GM21515 (cell line): ENCODE data around the gene CPNE2.

Experiments
- ATAC-seq: cut with Tn5 transposase; IDR thresholded peaks from one replicate; pipeline ENCODE4 v1.9.1; 2021; ENCODE audit not compliant: unreplicated experiment

Gene CPNE2

DNA sequence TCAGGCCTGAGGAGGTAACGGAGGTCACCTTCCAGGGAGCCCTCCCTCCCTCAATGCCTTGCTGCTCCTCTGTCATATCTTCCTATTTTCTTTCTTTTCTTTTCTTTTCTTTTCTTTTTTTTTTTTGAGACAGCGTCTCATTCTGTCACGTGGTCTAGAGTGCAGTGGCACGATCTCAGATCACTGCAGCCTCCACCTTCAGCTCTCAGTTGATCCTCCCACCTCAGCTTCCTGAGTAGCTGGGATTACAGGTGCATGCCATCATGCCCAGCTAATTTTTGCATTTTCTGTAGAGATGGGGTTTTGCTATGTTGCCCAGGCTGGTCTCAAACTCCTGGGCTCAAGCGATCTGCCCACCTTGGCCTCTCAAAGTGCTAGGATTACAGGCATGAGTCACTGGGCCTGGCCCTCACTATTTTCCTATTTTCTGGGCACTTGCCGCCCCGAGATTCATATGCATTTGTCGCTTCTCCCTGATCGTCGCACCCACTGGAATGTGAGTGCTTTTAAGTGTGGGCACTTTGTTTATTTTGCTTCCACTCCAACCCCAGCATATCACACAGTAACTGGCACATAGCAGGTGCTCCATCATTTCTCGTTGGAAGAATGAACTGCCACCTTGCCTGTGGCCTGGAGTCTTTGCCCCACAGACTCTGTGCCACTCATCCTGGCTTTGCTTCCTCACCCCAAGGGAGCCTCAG lies 31.7 kb downstream of the CPNE2 start:
- ATAC-seq, result no peak

DNA sequence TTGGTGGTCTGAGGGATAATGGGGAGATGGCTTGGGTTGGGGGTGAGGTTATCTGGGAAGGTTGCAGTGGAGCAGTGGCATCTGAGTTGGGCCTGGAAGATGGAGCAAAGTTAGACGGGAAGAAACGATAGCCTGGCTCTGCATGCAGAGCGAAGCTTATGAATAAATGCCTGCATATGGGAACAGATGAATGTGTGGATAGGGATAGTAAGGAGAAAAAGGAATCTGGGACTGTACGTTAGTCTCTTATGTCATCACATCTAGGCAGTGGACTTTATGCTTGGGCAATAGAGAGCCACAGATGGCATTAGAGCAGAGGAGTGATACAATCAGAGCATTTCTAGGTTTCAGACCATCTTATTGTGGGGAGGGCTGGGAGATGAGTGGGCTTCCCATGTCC lies 33.0 kb downstream of the CPNE2 start:
- no peak for ATAC-seq

DNA sequence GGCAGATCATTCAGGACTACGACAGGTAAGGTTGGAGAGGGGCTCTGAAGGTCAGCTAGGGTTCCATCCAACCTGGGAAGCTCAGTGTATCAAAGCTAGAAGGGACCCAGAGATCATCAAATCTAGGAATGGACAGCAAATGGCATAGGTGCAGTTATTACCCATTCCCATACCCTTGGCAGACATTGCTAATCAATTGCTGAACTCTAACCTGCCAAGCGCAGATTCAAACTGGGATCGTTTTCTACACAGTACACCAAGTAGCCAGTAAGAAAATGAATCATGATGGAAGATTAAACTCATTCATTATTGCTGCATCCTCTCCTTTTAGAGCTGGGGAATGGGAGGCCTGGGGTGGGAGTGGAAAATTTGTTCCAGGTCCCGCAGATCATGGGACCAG lies 33.6 kb downstream of the CPNE2 start:
- ATAC-seq, result no peak

DNA sequence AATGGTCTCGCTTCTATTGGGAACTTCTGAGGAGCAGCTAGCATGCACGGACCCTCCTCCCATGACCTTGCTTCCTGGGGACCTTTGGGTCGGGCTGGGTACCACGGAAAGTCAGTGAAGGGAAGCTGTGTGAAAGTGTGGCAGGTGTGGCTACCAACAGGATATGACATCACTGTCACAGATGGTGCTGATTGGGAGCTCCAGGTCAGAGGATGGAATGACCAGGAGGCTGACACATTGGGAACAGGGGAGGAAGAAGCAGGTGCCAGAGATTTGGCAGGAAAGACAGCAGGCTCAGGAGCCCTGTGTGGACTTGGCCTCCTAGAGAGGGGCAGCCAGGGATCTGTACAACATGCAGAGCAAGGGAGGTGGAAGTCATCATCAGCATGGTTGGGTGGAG lies 34.0 kb downstream of the CPNE2 start:
- no peak for ATAC-seq

DNA sequence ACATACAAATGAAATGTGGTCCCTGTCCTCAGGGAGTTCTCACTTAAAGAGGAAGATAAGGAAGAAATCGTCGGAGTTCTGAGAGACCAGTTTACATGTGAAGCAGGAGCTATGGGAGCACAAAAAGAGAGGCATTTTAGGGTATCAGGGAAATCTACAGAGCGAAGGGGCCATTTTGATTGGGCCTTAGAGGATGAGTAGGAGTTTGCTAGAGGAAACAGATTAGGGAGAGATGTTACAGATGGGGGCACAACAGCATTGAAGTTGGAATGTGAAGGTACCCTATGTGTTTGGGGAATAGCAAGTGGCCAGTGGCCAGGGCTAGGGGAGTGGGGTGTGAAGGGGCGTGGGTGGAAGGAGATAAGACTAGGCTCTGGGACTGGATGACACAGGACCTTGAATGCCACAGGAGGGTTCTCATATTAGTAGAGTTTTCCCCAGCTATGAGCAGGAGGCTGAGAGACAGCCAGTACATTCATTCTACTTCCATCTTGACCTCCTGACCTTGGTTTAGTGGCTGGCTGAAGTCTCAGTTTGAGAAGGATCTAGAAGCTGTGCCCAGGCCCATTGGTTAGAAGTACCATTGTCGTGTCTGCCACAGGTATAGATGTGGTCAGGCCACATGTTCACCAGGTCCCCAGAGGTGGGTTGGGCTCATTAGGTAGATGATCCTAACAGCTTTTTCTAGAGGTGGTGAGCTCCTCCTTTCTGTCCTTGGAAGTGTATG lies 34.8 kb downstream of the CPNE2 start:
- no peak for ATAC-seq

DNA sequence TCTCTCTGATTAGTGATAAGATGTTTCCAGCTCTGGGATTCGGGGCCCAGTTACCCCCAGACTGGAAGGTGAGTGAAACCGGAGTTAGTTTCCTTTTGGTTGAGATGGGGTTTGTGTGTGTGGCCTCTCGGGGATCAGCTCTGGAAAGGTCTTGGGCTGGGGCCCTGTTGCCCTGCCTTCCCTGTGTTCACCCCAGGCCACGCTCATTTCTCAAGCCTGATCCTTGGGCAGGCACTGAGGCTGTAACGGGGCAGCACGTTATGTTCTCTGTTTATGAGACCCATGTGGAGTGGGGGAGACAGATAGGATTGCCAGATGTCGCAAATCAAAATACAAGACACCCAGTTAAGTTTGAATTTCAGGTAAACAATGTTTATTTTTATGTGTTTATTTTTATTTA lies 35.5 kb downstream of the CPNE2 start:
- ATAC-seq, result no peak

DNA sequence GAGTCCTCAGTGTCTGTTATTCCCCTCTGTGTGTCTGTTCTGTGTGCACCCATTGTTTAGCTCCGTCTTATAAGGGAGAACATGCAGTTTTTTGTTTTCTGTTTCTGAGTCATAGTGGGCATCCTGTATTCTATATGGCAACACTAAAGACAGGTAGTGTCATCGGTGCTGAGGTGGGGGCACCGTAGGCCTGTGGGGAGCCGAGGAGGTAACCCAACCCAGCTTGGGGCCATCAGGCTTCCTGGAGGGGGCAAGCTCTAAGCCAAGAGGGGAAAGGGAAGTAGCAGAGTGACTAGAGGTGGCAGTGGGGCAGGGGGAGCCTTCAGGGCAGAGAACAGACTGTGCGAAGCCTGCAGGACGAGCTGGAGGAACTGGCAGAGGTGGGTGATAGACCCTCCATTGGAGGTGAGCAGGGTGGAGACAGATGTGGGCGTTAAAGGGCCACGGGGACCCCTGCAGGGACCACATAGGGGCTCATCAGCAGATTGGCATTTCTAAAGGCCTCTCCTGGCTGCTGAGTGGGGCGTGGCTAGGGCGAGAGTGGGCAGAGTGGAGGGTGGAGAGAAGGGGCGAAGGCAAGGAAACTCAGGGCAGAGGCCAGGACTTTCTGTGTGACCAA lies 36.5 kb downstream of the CPNE2 start:
- no peak for ATAC-seq

DNA sequence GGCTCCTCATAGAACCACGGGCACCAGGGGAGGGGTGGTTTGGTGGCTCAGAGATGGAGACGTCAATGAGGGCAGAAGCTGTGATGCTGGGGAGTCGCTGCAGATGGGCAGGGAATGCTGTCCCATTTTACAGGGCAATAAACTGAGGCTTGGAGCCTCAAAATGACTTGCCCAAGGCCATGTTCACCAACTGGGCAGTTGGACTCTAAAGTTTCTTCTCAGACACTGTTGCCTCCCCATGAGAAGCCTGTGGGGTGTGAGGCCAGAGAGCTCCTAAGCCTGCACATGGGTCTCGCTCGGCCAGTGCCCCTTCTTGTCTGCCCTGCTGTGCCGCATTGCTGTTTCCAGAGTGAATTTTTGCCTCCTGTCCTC lies 38.6 kb downstream of the CPNE2 start:
- no peak for ATAC-seq

DNA sequence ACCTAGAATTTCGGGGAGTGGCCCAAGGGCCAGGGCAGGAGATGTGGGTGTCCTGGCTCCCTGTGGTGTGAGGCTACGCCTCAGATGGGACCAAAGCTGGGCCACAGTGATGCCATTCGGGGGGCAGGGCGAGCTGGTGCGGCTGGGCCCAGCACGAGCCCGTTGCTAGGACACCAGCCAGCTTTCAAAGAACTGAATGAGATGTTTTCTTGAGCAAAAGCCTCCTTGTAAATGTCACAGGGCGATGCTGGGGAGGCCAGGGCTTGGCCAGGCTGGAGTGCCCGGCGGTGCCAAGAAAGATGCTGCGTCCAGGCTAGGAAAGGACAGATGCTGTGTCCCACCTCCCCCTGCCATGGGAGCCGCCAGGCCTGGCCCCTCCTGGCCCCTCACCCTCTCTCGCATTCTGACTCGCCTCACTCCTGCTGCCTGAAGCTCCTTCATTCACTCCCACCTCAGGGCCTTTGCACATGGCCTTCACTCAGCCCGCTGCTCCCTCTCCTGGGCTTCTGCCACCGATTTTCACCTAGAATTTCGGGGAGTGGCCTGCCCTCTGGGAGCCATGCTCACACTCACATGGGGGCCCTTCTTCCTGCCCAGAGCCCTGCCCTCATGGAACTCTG lies 39.1 kb downstream of the CPNE2 start:
- ATAC-seq, result no peak

DNA sequence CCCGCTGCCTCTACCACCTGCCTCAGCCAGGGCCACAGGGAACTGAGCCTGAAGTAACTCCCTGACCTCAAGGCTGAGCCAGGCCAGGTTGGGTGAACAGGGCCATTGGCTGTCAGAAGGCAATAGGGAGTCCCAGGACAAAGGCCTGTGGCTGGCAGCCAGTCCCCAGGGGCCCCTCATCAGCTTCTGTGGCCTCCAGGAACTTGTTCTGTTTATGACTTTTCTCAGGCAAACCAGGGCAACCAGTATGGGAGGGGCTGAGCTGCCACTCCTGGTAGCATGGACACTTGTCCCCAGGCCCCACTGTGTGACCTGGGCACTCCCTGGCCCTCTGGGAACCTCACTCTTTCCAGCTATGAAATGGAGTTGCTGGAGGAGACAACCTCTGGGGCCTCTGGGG lies 40.1 kb downstream of the CPNE2 start:
- no peak for ATAC-seq

DNA sequence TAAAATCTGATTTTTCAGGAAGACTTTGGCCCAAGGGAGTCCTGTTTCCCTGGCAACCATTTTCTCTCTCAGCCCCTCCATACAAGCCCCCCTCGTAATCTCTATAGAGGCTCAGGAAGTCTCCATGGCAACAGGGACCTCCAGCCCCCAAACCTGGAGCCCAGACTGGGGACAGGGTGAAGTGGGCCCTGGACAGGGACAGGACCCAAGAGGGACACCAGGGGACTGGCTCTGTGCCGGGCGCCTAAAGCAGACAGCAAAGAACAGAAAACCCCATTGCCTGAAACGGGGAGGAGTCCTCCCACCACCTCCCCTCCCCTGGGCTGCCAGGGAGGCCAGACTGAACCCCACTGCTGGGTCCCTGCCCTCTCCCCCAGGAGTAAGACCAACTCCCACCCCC lies 40.6 kb downstream of the CPNE2 start:
- no peak for ATAC-seq

DNA sequence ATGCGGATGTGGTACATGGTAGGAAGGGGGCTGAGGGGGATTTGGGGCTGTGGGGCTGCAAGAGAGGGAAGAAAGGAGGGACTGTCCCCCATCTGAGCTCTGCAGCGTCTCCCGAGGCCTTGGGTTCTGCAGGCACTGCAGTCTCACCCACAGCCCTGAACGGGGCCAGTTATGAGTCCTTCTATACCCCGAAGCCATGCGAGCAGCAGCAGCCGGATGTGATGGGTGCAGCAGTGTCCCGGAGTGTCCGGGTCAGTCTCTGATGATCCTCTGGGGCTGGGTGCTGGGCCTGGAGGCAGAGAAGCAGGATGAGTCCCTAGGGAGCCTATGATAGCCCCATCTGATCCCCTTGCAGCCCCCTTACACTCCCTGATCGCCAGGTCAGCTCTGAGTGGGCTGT lies 41.5 kb downstream of the CPNE2 start:
- no peak for ATAC-seq

DNA sequence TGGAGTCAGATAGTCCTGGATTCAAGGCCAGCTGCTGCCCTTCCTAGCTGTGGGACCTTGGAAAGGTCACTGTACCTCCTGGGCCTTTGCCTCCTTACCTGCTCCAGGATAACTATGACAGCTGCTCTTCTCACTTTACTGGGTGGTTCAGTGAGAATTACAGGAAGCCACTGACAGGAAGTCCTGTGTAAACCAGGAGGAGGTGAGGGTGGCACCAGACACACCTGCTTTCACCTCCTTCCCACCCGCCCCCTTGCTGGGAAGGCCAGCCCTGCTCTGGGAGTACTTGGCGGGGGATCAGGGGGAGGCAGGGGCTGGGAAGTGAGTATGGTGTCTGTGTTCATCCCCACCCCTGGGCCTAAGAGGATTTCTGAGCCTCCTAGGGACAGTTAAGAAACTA lies 42.6 kb downstream of the CPNE2 start:
- no peak for ATAC-seq

DNA sequence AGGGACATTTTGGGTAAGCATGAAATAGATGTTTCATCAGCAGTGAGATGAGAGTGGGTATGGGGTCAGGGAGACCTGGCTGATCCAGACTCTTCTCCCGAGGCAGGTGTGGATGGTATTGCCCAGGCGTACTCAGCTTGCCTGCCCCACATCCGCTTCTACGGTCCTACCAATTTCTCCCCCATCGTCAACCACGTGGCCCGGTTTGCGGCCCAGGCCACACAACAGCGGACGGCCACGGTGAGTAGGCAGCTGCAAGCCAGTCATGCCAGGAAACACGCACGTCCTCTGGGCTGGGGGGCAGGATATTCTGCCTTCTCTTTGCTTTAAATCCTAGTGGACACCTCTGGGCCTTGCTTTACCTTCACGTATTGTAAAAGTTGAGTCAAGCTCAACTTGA lies 44.7 kb downstream of the CPNE2 start:
- no peak for ATAC-seq

DNA sequence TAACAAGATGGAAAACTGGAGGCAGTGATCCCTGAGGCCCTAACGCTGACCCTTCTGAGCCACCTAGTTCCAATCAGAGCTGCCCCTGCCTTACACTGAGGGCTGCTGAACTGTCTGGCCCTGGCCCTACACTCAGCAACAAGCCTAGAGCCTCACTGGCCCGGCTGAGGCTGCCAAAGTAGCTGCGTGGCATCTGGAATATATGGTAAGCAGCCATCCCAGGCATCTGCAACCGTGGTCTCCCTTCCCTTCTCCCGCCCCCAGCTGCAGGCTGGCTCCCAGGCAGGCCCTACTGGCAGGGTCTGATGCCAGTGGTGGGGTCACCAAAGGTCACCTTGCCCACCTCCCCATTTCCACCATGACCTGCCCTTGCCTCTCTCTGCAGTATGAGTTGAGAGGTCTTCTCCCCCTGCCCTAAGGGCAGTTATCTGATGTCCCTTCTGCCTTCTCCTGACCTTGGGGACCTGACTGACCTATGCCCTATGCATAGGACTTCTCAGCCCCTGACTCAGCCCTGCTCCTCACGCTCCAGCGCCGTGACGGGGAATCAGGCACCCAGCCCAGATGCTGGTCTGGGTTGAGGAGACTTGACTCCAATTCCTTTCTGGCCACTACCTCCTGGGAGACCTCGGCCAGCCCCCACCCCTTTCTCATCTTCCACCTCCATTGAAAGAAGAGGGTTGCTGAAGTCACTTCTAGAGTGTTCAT lies 45.3 kb downstream of the CPNE2 start:
- no peak for ATAC-seq

DNA sequence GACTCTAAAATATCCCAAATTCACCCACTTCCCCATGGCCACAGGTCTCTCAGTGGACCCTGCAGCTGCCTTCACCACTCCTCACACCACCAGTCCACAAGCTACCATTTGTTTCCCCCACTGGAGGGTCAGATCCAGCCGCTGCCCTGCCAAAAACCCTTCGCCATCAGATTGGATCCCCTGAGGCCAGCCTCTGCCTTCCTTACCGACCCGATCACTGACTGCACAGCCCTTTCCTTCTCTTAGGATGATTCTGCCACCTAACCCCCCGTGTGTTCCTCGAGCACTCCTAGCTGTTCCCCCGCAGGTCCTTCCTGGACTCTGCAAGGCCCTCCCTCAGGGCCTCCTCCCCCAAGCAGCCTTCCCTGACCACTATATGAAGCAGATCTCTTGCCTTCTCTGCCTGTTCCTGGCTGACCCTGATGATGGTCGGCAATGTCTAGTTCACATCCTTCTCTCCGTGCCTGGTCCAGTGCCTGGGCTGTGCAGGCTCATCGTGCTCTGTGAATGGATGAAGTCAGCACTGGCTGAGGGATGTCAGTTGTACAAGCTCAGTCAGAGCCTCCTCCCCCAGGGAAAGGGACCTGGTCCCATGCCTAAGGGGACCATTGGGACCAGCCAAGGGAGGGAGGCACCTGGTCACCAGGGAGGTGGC lies 46.0 kb downstream of the CPNE2 start:
- ATAC-seq, result no peak

DNA sequence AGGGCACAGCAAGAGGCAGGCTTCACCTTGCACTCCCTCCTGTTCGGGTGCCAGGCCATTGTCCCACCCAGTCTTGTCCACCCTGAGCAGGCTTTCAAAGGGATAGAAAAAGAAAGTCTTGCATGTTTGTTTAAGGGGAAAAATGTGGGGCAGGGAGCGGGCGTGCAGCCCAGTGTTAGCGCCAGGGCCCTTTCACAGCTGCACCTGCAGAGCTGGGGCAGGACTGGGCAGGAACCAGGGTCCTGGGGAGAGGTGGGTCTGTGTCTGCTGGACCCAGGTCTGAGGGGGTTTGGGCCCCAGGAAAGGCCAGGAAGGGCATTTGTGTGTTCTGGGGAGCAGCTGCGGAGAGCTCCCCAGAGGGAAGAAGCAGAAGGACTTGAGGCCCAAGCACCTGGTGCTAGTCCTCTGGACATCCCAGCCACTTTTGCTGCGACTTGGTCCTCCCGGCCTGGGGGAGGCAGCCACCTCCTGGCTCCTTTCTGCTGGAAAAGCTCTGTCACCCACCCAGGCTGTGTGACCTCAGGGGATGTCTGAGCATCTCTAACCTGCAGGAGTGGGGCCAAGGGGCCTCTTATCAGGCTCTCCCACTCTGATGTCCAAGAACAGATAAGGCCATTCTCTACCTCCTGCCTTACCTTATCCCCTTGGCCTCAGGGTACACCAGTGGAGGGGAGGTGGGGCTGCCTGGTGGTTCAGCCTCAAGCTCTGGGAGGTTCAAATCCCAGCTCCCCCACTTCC lies 48.7 kb downstream of the CPNE2 start:
- ATAC-seq, result no peak

DNA sequence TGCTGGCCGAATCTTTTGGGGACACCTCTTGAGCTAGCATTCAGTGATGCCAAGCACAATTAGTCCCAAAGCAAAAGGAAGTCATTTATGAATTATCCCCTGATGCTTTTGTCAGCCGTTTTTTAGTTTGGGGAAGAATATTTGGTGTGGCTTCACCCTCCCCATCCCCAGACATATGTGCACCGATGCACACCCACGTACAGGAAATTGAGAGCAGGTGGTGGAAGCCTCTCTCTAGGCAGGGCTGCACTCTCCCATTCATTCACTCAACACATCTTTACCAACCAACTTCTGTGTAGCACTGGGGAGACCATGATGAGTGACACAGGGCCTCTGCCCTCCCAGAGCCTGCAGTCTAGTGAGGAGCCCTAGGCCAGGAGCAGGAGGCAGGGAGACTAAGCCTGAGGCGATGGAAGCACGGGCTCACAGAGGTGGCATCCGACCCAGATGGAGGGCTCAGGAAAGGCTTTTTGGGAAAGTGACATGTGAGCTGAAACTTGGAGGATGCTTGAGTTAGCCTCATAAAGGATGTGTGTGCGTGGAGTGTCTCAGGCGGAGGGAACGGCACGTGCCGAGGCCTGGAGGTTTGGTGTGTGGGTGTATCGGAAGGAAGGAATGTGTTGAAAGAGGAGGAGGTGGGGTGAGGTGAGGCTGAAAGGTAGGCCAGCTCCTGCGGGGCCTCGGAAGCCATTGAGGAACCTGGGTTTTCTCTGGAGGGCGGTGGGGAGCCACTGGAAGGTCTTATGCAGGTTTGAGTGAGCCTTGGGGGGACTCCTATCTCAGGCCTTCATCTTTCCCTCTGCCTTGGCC lies 49.6 kb downstream of the CPNE2 start:
- no peak for ATAC-seq

DNA sequence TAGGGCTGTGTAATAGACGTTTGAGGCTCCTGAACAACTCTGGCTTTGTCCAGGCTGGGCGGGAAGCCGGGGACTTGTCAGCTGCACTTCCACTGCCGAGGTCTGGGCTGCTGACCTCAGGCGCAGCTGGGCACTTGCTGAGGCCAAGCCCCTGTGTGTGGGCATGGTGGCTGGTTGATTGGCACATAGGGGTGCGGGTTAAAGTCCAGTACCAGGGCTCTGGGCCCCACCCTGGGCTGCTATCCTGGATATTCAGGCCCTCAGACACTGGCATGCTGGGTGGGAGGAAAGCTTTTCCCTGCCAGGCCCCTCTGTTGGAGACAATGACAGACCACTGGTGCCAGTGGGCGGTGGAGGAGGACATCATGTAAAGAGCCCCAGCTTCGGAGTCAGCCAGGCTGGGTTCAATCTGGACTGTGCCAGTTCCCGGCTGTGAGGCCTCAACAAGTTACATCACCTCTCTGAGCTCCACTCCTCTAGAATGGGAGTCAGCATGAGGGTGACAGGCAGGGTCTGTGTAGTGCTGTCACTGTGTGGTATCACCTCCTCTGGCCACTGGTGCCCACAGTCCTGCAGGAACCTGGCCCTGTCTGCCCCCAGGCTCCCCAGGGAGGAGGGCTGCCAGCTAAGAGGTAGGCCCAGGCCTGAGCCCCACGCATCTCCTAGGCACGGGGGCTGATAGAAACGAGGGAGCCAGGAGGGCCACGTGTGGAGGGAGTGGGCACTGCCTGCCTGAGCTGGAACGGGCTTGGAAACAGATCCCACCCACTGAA lies 51.0 kb downstream of the CPNE2 start:
- no peak for ATAC-seq
